MM.1S (cell line): ENCODE results near the gene KRTAP22-1.

Source experiments
- DNase-seq: peaks from one replicate; pipeline ENCODE4 v3.0.0-alpha.2; 2015
- H2AFZ ChIP-seq: fragments of 300-600 bp; sonication (generic); 2 replicates; pipeline ENCODE4 v1.6.0; 2016; ENCODE audit warnings: antibody characterized with exemption, low read length
- H3F3A ChIP-seq: fragments of 300-600 bp; sonication (generic); 2 replicates; pipeline ENCODE4 v1.6.1; 2016; ENCODE audit warnings: mild to moderate bottlenecking, antibody characterized with exemption, low read length, moderate library complexity, mixed read lengths; ENCODE audit not compliant: insufficient read depth
- H3K27ac ChIP-seq: fragments of 300-600 bp; sonication (generic); 2 replicates; pipeline ENCODE4 v1.5.1; 2016; ENCODE audit warnings: mild to moderate bottlenecking, low read length
- H3K27me3 ChIP-seq: fragments of 300-600 bp; sonication (generic); replicated peaks from 2 replicates; pipeline ENCODE4 v1.6.0; 2016; ENCODE audit warnings: low read length; ENCODE audit not compliant: insufficient read depth
- H3K36me3 ChIP-seq: fragments of 300-600 bp; sonication (generic); replicated peaks from 2 replicates; pipeline ENCODE4 v1.6.1; 2016; ENCODE audit warnings: mild to moderate bottlenecking, low read length, mixed read lengths; ENCODE audit not compliant: insufficient read depth
- H3K4me1 ChIP-seq: fragments of 300-600 bp; sonication (generic); 2 replicates; pipeline ENCODE4 v1.6.1; 2016; ENCODE audit warnings: low read length, mixed read lengths
- H3K4me2 ChIP-seq: fragments of 300-600 bp; sonication (generic); 2 replicates; pipeline ENCODE4 v1.6.0; 2016; ENCODE audit warnings: low read depth, low read length
- H3K4me3 ChIP-seq: fragments of 300-600 bp; sonication (generic); 2 replicates; pipeline ENCODE4 v1.5.1; 2016; ENCODE audit warnings: low read length, mixed read lengths
- H3K79me2 ChIP-seq: fragments of 300-600 bp; sonication (generic); 2 replicates; pipeline ENCODE4 v1.6.1; 2016; ENCODE audit warnings: mixed run types, low read length, mixed read lengths
- H3K9ac ChIP-seq: fragments of 300-600 bp; sonication (generic); 2 replicates; pipeline ENCODE4 v1.6.1; 2016; ENCODE audit warnings: low read length, mixed read lengths
- H3K9me2 ChIP-seq: fragments of 300-600 bp; sonication (generic); replicated peaks from 2 replicates; pipeline ENCODE4 v1.6.1; 2016; ENCODE audit warnings: mild to moderate bottlenecking, low read length, mixed read lengths; ENCODE audit not compliant: insufficient read depth
- H3K9me3 ChIP-seq: fragments of 300-600 bp; sonication (generic); replicated peaks from 2 replicates; pipeline ENCODE4 v1.6.1; 2016; ENCODE audit warnings: mild to moderate bottlenecking, low read length, mixed read lengths; ENCODE audit not compliant: insufficient read depth
- H4K20me1 ChIP-seq: fragments of 300-600 bp; sonication (generic); 2 replicates; pipeline ENCODE4 v1.6.1; 2016; ENCODE audit warnings: mild to moderate bottlenecking, low read length, moderate library complexity, mixed read lengths; ENCODE audit not compliant: insufficient read depth
- CTCF ChIP-seq: fragments of 300-600 bp; sonication (generic); IDR thresholded peaks from 2 replicates; pipeline ENCODE4 v1.5.1; 2016; ENCODE audit warnings: antibody characterized with exemption, low read length, mixed read lengths
- EZH2 ChIP-seq: fragments of 300-600 bp; sonication (generic); optimal IDR thresholded peaks from 2 replicates; pipeline ENCODE3; 2017; ENCODE audit warnings: low read depth, mild to moderate bottlenecking, antibody characterized with exemption, low read length, mixed read lengths
- EZH2phosphoT487 ChIP-seq: fragments of 300-600 bp; sonication (generic); IDR thresholded peaks from 2 replicates; pipeline ENCODE4 v1.6.1; 2018; ENCODE audit warnings: antibody characterized with exemption, low read length

Gene KRTAP22-1

GRCh38 chr21:30642564-30642963 is 41.7 kb downstream of the KRTAP22-1 start, which contains the start of gene KRTAP20-3:
Gene KRTAP20-3, plus strand, starts transcription at chr21:30642864.
- H3K4me2 ChIP-seq, result no peak within 1 kb of the TSS
- no peak within 1 kb of the TSS for H2AFZ ChIP-seq
- H3K79me2 ChIP-seq, result no peaks in the 10 kb centered on the region
- H3K9me2 ChIP-seq, result no peaks in the 10 kb centered on the region
- H3K9ac ChIP-seq, result no peak within 1 kb of the TSS
- H3K4me3 ChIP-seq, result no peak within 1 kb of the TSS
- TF ChIP-seq EZH2phosphoT487, result no peak
- TF ChIP-seq CTCF, result no peak
- no peak for TF ChIP-seq EZH2
- DNase-seq, result no peak
- H3F3A ChIP-seq, result no peaks in the 10 kb centered on the region
- H3K9me3 ChIP-seq, result no peaks in the 10 kb centered on the region
- H4K20me1 ChIP-seq, result no peaks in the 10 kb centered on the region
- H3K36me3 ChIP-seq, result no peaks in the 10 kb centered on the region
- H3K27ac ChIP-seq, result no peak within 1 kb of the TSS
- no peaks in the 10 kb centered on the region for H3K4me1 ChIP-seq
- H3K27me3 ChIP-seq, result no peaks in the 10 kb centered on the region

- Histone ChIP-seq H3K36me3 (no peaks in the 10 kb centered on the region), H2AFZ (no peak overlapping the region), H3K27ac (no peak overlapping the region), H3K4me1 (no peaks in the 10 kb centered on the region), H3K79me2 (no peaks in the 10 kb centered on the region), H3K9me2 (no peaks in the 10 kb centered on the region), H3F3A (no peaks in the 10 kb centered on the region), H4K20me1 (no peaks in the 10 kb centered on the region), H3K4me3 (no peak overlapping the region), H3K9ac (no peak overlapping the region), H3K9me3 (no peaks in the 10 kb centered on the region), H3K27me3 (no peaks in the 10 kb centered on the region), H3K4me2 (no peak overlapping the region)
- DNase-seq, result no peak
- no peak for TF ChIP-seq EZH2phosphoT487
- TF ChIP-seq CTCF, result no peak
- TF ChIP-seq EZH2, result no peak
Observed at GRCh38 chr21:30646904-30647414, 46.1 kb downstream of the KRTAP22-1 start.
